Upper lobe of left lung (tissue), 4 donors: ENCODE data around the gene ANKLE1.

Source experiments
- CTCF ChIP-seq, 6 experiments: fragments of 450-650 bp in 4 of 6; fragments of 200-600 bp in 2 of 6; sonication (generic) in 2 of 6; IDR thresholded peaks; one replicate each; pipeline ENCODE4 v1.5.1; 2016 to 2019; ENCODE audit warnings: antibody characterized with exemption in 6 of 6
- POLR2A ChIP-seq, 4 donors: fragments of 450-650 bp; IDR thresholded peaks; one replicate each; pipeline ENCODE4 v1.5.1; 2016 to 2017; ENCODE audit warnings: antibody characterized with exemption in 4 of 4, mild to moderate bottlenecking in 2 of 4
- POLR2AphosphoS5 ChIP-seq, 2 donors: sonication (generic); formaldehyde crosslinking; IDR thresholded peaks; one replicate each; pipeline ENCODE4 v1.5.1; 2017; ENCODE audit warnings: antibody characterized with exemption in 2 of 2

DNA sequence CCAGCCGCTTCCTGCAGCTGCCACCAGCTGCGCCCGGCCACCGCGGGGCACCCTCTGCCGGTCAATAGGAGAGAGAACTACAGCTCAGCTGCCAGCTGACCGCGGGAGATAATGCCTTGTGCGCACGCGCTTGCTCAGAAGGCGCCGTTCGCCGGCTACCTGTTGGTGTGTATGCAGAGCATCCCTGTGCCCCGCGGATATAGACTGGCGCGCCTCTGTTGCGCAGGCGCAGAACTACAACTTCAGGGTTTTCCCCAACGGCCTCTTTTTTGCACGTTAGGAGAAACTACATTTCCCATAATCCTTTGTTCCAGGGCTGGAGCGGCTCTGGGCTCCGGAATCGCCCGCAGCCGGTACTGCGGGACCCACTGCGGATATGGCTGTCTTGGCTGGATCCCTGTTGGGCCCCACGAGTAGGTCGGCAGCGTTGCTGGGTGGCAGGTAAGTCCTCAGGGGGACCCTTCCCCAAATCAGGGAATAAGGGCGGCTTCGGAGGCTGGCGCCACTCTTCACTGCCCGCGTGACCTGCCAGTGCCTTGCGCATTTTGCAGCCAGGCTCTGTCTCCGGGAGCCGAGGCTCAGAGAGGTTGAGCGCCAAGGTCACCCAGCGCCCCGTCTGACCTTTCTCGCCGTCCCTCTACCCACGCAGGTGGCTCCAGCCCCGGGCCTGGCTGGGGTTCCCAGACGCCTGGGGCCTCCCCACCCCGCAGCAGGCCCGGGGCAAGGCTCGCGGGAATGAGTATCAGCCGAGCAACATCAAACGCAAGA is 24.0 kb downstream of the ANKLE1 start, which contains the start of gene MRPL34:
- TF ChIP-seq CTCF (IDR thresholded peaks at IDR 0.05) (peak; percentile 77 to 98 (median 94)), POLR2A (IDR thresholded peaks at IDR 0.05) (peak in 3 of 4 donors; percentile 46 to 77 (median 74)), POLR2AphosphoS5 (IDR thresholded peaks at IDR 0.05) (peak in 1 of 2 donors; percentile 92)
